HepG2 (cell line): ENCODE results near the gene GNG12. TPM values are rescaled to one million over a fixed set of nuclear protein-coding genes. Genes with fewer than 3 reads are reported as not detected.

Experiments
- ARNTL ChIP-seq: sonication (generic); formaldehyde crosslinking; IDR thresholded peaks from 2 replicates; pipeline ENCODE4 v1.4.0; 2020; ENCODE audit warnings: mild to moderate bottlenecking, missing genetic modification reagents
- CAMTA2 ChIP-seq: sonication (generic); formaldehyde crosslinking; IDR thresholded peaks from 2 replicates; pipeline ENCODE4 v1.4.0; 2020; ENCODE audit warnings: mild to moderate bottlenecking, missing genetic modification reagents, borderline replicate concordance
- CBX1 ChIP-seq: IDR thresholded peaks from one replicate; pipeline ENCODE4 v1.6.1; 2016; ENCODE audit warnings: antibody characterized with exemption, low read depth
- CBX5 ChIP-seq: sonication (generic); formaldehyde crosslinking; IDR thresholded peaks from 2 replicates; pipeline ENCODE4 v1.4.0; 2020; ENCODE audit warnings: missing genetic modification reagents, borderline replicate concordance
- ELF1 ChIP-seq: sonication (generic); formaldehyde crosslinking; IDR thresholded peaks from 2 replicates; pipeline ENCODE4 v1.4.0; 2020; ENCODE audit warnings: missing genetic modification reagents
- FOXM1 ChIP-seq: sonication (generic); formaldehyde crosslinking; IDR thresholded peaks from 2 replicates; pipeline ENCODE4 v1.5.0; 2020; ENCODE audit warnings: missing genetic modification reagents
- HDAC1 ChIP-seq: sonication (generic); formaldehyde crosslinking; IDR thresholded peaks from 2 replicates; pipeline ENCODE4 v1.5.1; 2020; ENCODE audit warnings: mild to moderate bottlenecking, missing genetic modification reagents
- HNF4G ChIP-seq, 2 experiments: sonication (generic) in 1 of 2; formaldehyde crosslinking in 1 of 2; IDR thresholded peaks; 2 replicates each; pipeline versions ENCODE4 v1.4.0 to v1.6.1; 2011 to 2020; ENCODE audit warnings: borderline replicate concordance in 2 of 2, low read depth in 2 of 2, mild to moderate bottlenecking in 2 of 2, low read length in 1 of 2, missing genetic modification reagents in 1 of 2, moderate library complexity in 1 of 2
- ISL2 ChIP-seq: sonication (generic); formaldehyde crosslinking; IDR thresholded peaks from 2 replicates; pipeline ENCODE4 v1.5.0; 2020; ENCODE audit warnings: missing genetic modification reagents
- JUN ChIP-seq: sonication (generic); formaldehyde crosslinking; IDR thresholded peaks from 2 replicates; pipeline ENCODE4 v1.4.0; 2020; ENCODE audit warnings: mild to moderate bottlenecking, missing genetic modification reagents
- MED13 ChIP-seq: sonication (generic); formaldehyde crosslinking; IDR thresholded peaks from 2 replicates; pipeline ENCODE4 v1.5.0; 2020; ENCODE audit warnings: missing genetic modification reagents
- PHB2 ChIP-seq: fragments of 450-650 bp; IDR thresholded peaks from 2 replicates; pipeline ENCODE4 v1.6.1; 2018; ENCODE audit not compliant: partially characterized antibody
- PREB ChIP-seq: sonication (generic); formaldehyde crosslinking; IDR thresholded peaks from 2 replicates; pipeline ENCODE4 v1.4.0; 2020; ENCODE audit warnings: missing genetic modification reagents
- RXRB ChIP-seq: IDR thresholded peaks from 2 replicates; pipeline ENCODE4 v1.6.1; 2016; ENCODE audit warnings: borderline replicate concordance, missing genetic modification reagents, missing compliant biosample characterization
- SAP130 ChIP-seq: IDR thresholded peaks from 2 replicates; pipeline ENCODE4 v1.6.1; 2016; ENCODE audit warnings: low read depth
- SKI ChIP-seq: fragments of 450-650 bp; IDR thresholded peaks from one replicate; pipeline ENCODE4 v1.6.1; 2018; ENCODE audit warnings: mild to moderate bottlenecking; ENCODE audit not compliant: partially characterized antibody
- SPEN ChIP-seq: sonication (generic); formaldehyde crosslinking; IDR thresholded peaks from 2 replicates; pipeline ENCODE4 v1.5.1; 2020; ENCODE audit warnings: low read depth, mild to moderate bottlenecking, missing genetic modification reagents
- SYNCRIP ChIP-seq: fragments of 200-400 bp; formaldehyde crosslinking; IDR thresholded peaks from 2 replicates; pipeline ENCODE4 v1.6.1; 2018; ENCODE audit warnings: mild to moderate bottlenecking, low read depth, low read length; ENCODE audit not compliant: insufficient read depth
- THAP8 ChIP-seq: sonication (generic); formaldehyde crosslinking; IDR thresholded peaks from 2 replicates; pipeline ENCODE4 v1.5.1; 2020; ENCODE audit warnings: missing genetic modification reagents, mild to moderate bottlenecking, borderline replicate concordance
- THYN1 ChIP-seq: sonication (generic); formaldehyde crosslinking; IDR thresholded peaks from 2 replicates; pipeline ENCODE4 v1.8.1; 2023; ENCODE audit warnings: low read depth, mild to moderate bottlenecking, moderate library complexity, missing genetic modification reagents, borderline replicate concordance
- ZBTB7B ChIP-seq: sonication (generic); formaldehyde crosslinking; IDR thresholded peaks from 2 replicates; pipeline ENCODE4 v1.4.0; 2020; ENCODE audit warnings: missing genetic modification reagents
- ZEB1 ChIP-seq: IDR thresholded peaks from 2 replicates; pipeline ENCODE4 v1.6.1; 2012; ENCODE audit warnings: mild to moderate bottlenecking, low read depth, inconsistent platforms; ENCODE audit not compliant: insufficient replicate concordance
- ZFP1 ChIP-seq: IDR thresholded peaks from 2 replicates; pipeline ENCODE4 v1.6.1; 2016
- ZFP36L1 ChIP-seq: sonication (generic); formaldehyde crosslinking; IDR thresholded peaks from 2 replicates; pipeline ENCODE4 v1.8.0; 2022; ENCODE audit warnings: mild to moderate bottlenecking, missing genetic modification reagents, moderate library complexity
- ZNF24 ChIP-seq: fragments of 450-650 bp; IDR thresholded peaks from 2 replicates; pipeline ENCODE4 v1.6.1; 2017; ENCODE audit warnings: antibody characterized with exemption, mild to moderate bottlenecking
- ZNF275 ChIP-seq: sonication (generic); formaldehyde crosslinking; IDR thresholded peaks from 2 replicates; pipeline ENCODE4 v1.8.0; 2022; ENCODE audit warnings: missing genetic modification reagents, mild to moderate bottlenecking, inconsistent platforms, borderline replicate concordance
- ZNF550 ChIP-seq: sonication (generic); formaldehyde crosslinking; IDR thresholded peaks from 2 replicates; pipeline ENCODE4 v1.4.0; 2020; ENCODE audit warnings: mild to moderate bottlenecking, missing genetic modification reagents, borderline replicate concordance
- ZNF552 ChIP-seq: sonication (generic); formaldehyde crosslinking; IDR thresholded peaks from 2 replicates; pipeline ENCODE4 v1.9.0; 2022; ENCODE audit warnings: missing genetic modification reagents, mild to moderate bottlenecking, borderline replicate concordance
- ZNF678 ChIP-seq: sonication (generic); formaldehyde crosslinking; IDR thresholded peaks from 2 replicates; pipeline ENCODE4 v1.4.0; 2020; ENCODE audit warnings: mild to moderate bottlenecking, missing genetic modification reagents
- ZNF782 ChIP-seq: sonication (generic); formaldehyde crosslinking; IDR thresholded peaks from 2 replicates; pipeline ENCODE4 v1.4.0; 2020; ENCODE audit warnings: missing genetic modification reagents, mild to moderate bottlenecking, borderline replicate concordance
- polyA plus RNA-seq, 8 experiments: library from polyadenylated mRNA; depleted of rRNA in 3 of 8; stranded (reverse) in 7 of 8; unstranded in 1 of 8; fragments of >200 nt; fragmentation: Illumina TruSeq in 4 of 8; extraction: Trizol in 4 of 8; gene quantifications; 2 replicates each; pipeline versions ENCODE4 v1.2.1 to v1.2.3, GENCODE V29; 2011 to 2016; ENCODE audit warnings: low read depth in 4 of 8, missing spikeins in 1 of 8, mixed read lengths in 1 of 8; ENCODE audit not compliant: insufficient read depth in 1 of 8
- total RNA-seq, 5 experiments: library from RNA; depleted of rRNA; stranded (reverse); fragments of >200 nt; fragmentation: Illumina TruSeq; extraction: Trizol; gene quantifications; 2 replicates each; pipeline ENCODE4 v1.2.3, GENCODE V29; 2016; ENCODE audit warnings: low read depth in 1 of 5

Gene GNG12
- total and polyA plus RNA-seq, 2 of the 13 experiments (the other 11 are each of a cell fraction or from before 2014, with no cell fraction given) = 0.11 TPM

GRCh38 chr1:67760030-67760821 lies 73.0 kb downstream of the GNG12 start (continued):
- no peak for TF ChIP-seq JUN (CRISPR knock-in tag)
- no peak for TF ChIP-seq CBX1
- TF ChIP-seq ELF1 = no peak
- TF ChIP-seq THAP8 (CRISPR knock-in tag) = no peak
- no peak for TF ChIP-seq ZNF550 (CRISPR knock-in tag)
- no peak for TF ChIP-seq PHB2
- no peak for TF ChIP-seq PREB (CRISPR knock-in tag)
- TF ChIP-seq SAP130 (CRISPR knock-in tag) = peak; percentile 69
- no peak; the same call in 1 of the 2 replicates for TF ChIP-seq ZBTB7B (CRISPR knock-in tag)
- no peak for TF ChIP-seq THYN1 (CRISPR knock-in tag)
- TF ChIP-seq ISL2 (CRISPR knock-in tag) = no peak
- TF ChIP-seq ZNF782 (CRISPR knock-in tag) = no peak
- TF ChIP-seq RXRB = 0 out of 2 replicates have a peak, but pooled peaks have one; percentile 23
- no peak for TF ChIP-seq MED13
- peak; percentile 64; the same call in 1 of the 2 replicates for TF ChIP-seq HDAC1 (CRISPR knock-in tag)
- TF ChIP-seq SPEN = peak; percentile 52; the same call in 1 of the 2 replicates
- no peak for TF ChIP-seq ZNF678
- no peak for TF ChIP-seq ZNF275 (CRISPR knock-in tag)
- peak; percentile 94 for TF ChIP-seq HNF4G (IDR thresholded peaks at IDR 0.05; ENCODE audit: borderline replicate concordance, low read depth, low read length)
- TF ChIP-seq HNF4G (CRISPR knock-in tag; IDR thresholded peaks at IDR 0.05; ENCODE audit: borderline replicate concordance, low read depth) = 0 out of 2 replicates have a peak, but pooled peaks have one; percentile 63
- TF ChIP-seq ZFP36L1 (CRISPR knock-in tag) = no peak
- TF ChIP-seq FOXM1 (CRISPR knock-in tag) = no peak
- TF ChIP-seq CBX5 (CRISPR knock-in tag) = peak; percentile 32; the same call in 1 of the 2 replicates
- no peak for TF ChIP-seq ZNF24
- TF ChIP-seq ZNF552 (CRISPR knock-in tag) = no peak
- no peak for TF ChIP-seq ZEB1
- TF ChIP-seq CAMTA2 = no peak
- no peak for TF ChIP-seq ARNTL
- peak; percentile 24 for TF ChIP-seq SKI
- TF ChIP-seq SYNCRIP = no peak
- no peak for TF ChIP-seq ZFP1 (CRISPR knock-in tag)
